BE2C (cell line): Measurements from ENCODE around the gene CREB1.

Source experiments
- DNase-seq: peaks from one replicate; pipeline ENCODE4 v3.0.0-alpha.2; 2020
- H3K27me3 ChIP-seq: fragments of 250-450 bp; sonication (Bioruptor Pico); 2 replicates; pipeline ENCODE4 v1.5.1; 2020; ENCODE audit warnings: mild to moderate bottlenecking
- H3K36me3 ChIP-seq: fragments of 250-450 bp; sonication (Bioruptor Pico); 2 replicates; pipeline ENCODE4 v1.5.1; 2020; ENCODE audit warnings: mild to moderate bottlenecking
- H3K4me1 ChIP-seq: fragments of 250-450 bp; sonication (Bioruptor Pico); 2 replicates; pipeline ENCODE4 v1.5.1; 2020
- H3K4me3 ChIP-seq: 2 replicates; pipeline ENCODE4 v1.5.1; 2011; ENCODE audit warnings: low read depth, low read length
- H3K9me3 ChIP-seq: fragments of 250-450 bp; sonication (Bioruptor Pico); 2 replicates; pipeline ENCODE4 v1.5.1; 2020
- TF ChIP-seq, protein P1 (sequence below): IDR thresholded peaks from 2 replicates; pipeline ENCODE4 v1.5.1; 2012; ENCODE audit warnings: mild to moderate bottlenecking, low read depth, low read length

The CREB1 gene

DNA sequence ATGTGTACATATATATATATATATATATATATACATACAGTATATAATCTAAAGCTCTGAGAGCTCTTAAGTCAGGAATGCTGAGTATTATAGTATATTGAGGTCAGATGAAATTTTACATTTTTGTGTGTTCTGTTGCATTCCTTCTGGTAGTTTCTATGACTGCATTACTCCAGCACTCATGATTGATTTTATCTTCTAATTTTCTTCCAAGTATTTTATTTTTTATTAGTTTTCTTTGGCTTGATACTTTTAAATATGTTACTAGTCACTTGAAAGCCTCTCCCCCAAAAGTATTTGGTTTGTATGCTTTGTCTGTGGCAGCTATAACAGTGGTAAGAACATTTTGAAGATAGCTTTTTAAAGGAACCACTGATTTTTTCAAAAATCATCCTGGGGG is 70.5 kb downstream of the CREB1 start:
- H3K27me3 ChIP-seq: no peaks in the 10 kb centered on the region
- no peak overlapping the region for H3K4me3 ChIP-seq
- no peaks in the 10 kb centered on the region for H3K9me3 ChIP-seq
- H3K4me1 ChIP-seq: no peaks in the 10 kb centered on the region
- TF ChIP-seq, protein P1, sequence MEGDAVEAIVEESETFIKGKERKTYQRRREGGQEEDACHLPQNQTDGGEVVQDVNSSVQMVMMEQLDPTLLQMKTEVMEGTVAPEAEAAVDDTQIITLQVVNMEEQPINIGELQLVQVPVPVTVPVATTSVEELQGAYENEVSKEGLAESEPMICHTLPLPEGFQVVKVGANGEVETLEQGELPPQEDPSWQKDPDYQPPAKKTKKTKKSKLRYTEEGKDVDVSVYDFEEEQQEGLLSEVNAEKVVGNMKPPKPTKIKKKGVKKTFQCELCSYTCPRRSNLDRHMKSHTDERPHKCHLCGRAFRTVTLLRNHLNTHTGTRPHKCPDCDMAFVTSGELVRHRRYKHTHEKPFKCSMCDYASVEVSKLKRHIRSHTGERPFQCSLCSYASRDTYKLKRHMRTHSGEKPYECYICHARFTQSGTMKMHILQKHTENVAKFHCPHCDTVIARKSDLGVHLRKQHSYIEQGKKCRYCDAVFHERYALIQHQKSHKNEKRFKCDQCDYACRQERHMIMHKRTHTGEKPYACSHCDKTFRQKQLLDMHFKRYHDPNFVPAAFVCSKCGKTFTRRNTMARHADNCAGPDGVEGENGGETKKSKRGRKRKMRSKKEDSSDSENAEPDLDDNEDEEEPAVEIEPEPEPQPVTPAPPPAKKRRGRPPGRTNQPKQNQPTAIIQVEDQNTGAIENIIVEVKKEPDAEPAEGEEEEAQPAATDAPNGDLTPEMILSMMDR: no peak
- no peak for DNase-seq
- peaks cover 20% of the 10 kb centered on the region for H3K36me3 ChIP-seq

DNA sequence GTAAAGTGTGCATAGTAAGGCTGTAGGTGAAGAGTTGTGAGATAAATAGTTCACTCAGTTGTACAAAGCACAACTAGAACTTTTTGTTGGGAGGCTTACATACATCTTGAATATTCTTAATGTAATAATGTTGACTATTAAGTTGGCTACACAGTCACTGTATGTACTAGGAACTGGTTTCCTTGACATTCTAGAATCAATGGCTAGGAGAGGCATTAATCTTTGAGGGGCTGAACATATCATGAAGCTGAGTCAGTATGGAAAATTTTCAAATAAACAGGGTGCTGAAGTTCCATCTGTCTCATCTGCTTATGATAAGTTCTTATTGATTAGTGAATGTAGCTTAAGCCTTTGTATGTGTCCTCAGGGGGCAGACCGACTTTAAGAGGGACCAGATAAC is 72.0 kb downstream of the CREB1 start:
- peaks cover 16% of the 10 kb centered on the region for H3K36me3 ChIP-seq
- TF ChIP-seq, protein P1: no peak
- DNase-seq: no peak
- no peaks in the 10 kb centered on the region for H3K9me3 ChIP-seq
- no peak overlapping the region for H3K4me3 ChIP-seq
- no peaks in the 10 kb centered on the region for H3K4me1 ChIP-seq
- no peaks in the 10 kb centered on the region for H3K27me3 ChIP-seq

DNA sequence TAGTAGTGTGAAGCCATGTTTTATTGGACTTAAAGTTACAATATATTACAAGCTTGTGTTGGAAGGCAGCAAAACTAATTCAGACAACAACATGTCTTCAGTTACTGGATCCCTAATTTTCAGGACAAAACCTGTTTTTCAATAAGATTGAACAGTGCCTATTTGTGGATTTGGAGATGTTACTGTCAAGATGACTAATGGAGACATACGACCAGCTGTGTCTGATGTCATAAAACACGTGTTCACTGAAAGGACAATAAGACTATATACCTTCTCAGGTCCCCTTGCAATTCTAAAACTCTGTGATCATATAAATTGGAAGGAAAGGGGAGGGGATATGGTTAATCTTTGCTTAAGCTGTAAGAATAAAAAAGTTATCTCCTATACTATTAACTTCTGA is 73.7 kb downstream of the CREB1 start:
- Histone ChIP-seq H3K36me3 (peaks cover 12% of the 10 kb centered on the region), H3K4me1 (no peaks in the 10 kb centered on the region), H3K4me3 (no peak overlapping the region), H3K9me3 (no peaks in the 10 kb centered on the region), H3K27me3 (no peaks in the 10 kb centered on the region)
- TF ChIP-seq, protein P1: no peak
- no peak for DNase-seq

DNA sequence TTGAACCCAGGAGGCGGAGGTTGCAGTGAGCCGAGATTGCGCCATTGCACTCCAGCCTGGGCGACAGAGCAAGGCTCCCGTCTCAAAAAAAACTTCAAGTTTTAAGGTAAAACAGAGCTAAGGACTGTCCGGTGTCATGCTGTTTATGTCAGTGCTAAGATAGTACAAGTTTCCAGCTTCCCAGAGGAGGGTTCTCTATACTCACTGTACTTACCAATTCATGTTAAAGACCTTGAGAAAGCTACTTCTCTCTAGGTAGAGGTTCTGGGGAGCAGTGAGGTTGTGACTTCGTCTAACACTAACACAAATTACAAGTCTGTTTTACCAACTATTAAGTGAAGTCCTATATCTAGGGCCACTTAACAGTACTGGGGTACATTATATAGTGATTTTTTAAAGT is 76.6 kb downstream of the CREB1 start:
- no peak for DNase-seq
- no peaks in the 10 kb centered on the region for H3K27me3 ChIP-seq
- TF ChIP-seq, protein P1: no peak
- H3K4me3 ChIP-seq: no peak overlapping the region
- no peaks in the 10 kb centered on the region for H3K4me1 ChIP-seq
- H3K9me3 ChIP-seq: no peaks in the 10 kb centered on the region
- peaks cover 14% of the 10 kb centered on the region for H3K36me3 ChIP-seq

DNA sequence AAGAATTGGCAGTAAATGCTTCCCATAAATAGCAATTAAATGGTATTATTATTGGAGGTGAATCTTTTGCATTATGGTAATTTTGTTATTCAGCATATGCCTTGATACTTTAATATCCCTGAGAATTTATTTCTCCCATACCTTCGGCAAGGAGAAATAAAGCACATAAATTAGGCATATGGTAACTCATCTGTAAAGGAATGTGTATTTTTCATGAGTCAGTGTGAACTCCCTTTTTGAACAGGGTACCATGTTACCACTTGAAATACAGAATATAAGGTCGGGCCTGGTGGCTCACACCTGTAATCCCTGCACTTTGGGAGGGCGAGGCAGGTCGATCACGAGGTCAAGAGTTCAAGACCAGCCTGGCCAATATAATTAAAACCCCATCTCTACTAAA is 77.1 kb downstream of the CREB1 start:
- H3K36me3 ChIP-seq: peaks cover 10% of the 10 kb centered on the region
- no peak for DNase-seq
- no peaks in the 10 kb centered on the region for H3K4me1 ChIP-seq
- H3K4me3 ChIP-seq: no peak overlapping the region
- no peaks in the 10 kb centered on the region for H3K27me3 ChIP-seq
- TF ChIP-seq, protein P1: no peak
- no peaks in the 10 kb centered on the region for H3K9me3 ChIP-seq

DNA sequence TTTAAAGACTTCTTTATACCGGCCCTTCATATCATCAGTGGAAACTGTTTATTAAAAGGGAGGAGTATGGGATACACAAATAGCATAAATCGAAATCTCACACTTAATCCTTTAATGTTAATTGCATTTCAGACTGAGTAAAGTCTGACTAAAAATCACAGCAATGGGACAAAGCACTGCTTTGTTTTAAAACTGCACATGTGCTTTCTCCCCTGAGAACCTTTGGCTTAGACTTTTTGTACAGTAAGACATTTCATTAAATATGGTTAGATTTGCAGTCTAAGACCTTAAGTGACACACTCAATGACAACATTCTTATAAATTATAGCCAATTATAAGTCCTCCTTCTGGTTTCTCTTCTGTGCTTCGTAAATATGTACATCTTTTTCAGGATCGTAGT is 83.0 kb downstream of the CREB1 start:
- Histone ChIP-seq H3K27me3 (no peaks in the 10 kb centered on the region; the same call in 1 of the 2 replicates), H3K4me3 (no peak overlapping the region), H3K9me3 (no peaks in the 10 kb centered on the region), H3K36me3 (peaks cover 20% of the 10 kb centered on the region), H3K4me1 (0 out of 2 replicates have a peak, but pooled peaks cover 2% of the 10 kb centered on the region)
- TF ChIP-seq, protein P1: no peak
- no peak for DNase-seq
